GM10847 (cell line): ENCODE data around the gene KRT85.

Source experiments
- POLR2A ChIP-seq: IDR thresholded peaks from 2 replicates; pipeline ENCODE4 v1.6.1; 2011; ENCODE audit not compliant: insufficient read length; ENCODE audit errors: extremely low read depth

The KRT85 gene

GRCh38 chr12:52314511-52314910, 52.8 kb downstream of the KRT85 start:
- TF ChIP-seq POLR2A = no peak

DNA sequence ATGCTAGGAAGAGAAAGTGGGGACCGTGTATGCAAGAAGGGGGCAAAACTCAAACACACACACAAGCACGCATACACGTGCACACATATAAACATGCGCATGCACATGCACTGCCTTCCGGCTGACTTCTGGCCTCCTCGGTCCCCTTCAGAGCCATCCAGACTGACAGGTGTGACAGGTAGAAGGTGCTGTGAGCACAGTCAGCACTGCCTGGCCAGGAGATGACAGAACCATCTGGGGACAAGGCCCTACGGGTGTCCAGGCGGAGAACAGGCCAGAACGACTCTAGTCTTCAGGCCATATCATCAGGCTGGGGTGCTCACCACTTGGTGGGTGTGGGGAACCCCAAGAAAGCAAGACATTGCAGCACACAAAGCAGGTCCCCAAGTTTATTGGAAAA, 53.4 kb downstream of the KRT85 start:
- no peak for TF ChIP-seq POLR2A

DNA sequence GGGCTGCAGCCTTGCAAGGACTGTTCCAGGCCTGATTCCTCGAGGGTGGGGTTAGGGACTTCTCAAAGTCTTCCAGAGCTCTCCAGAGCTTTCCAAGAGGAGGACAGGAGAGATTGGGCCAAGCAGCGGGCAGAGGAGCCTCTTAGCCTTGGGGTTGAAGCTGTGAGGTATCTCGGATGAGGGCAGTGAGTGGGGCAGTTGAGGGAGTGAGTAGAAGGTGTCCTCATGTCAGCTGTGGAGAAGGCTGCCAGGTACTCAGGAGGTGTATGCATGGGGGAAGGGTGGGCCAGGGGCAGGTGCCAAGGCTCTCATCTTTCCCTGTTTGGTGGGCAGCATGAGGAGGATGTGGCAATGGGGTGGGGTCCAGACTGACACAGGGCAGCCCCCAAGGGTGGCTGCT, 53.8 kb downstream of the KRT85 start:
- no peak for TF ChIP-seq POLR2A

DNA sequence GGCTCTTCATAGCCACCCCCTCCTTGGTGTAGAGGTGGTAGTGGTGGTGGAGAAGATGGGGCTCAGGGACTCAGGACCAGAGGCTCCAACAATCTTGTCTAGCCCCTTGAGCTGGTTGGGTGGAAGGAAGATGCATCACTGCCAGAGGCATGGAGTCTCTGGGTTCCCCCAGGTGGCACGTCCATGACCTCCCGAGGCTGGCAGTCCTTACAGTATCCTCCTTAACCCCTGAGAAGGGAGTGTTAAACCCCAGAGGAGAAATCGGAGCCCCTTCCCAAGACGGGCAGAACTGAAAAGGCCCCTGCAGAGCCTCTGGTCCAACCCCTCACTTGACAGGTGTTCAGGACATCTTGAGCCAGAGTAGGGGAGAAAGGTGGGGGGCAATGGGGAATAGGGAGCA, 55.2 kb downstream of the KRT85 start:
- no peak for TF ChIP-seq POLR2A

GRCh38 chr12:52311285-52311648, 56.0 kb downstream of the KRT85 start:
- no peak for TF ChIP-seq POLR2A

- no peak for TF ChIP-seq POLR2A
Measured at GRCh38 chr12:52310622-52311284, 56.5 kb downstream of the KRT85 start.
